GM19099 (cell line): ENCODE data around the gene TECTA.

Source experiments
- POLR2A ChIP-seq: IDR thresholded peaks from 3 replicates; pipeline ENCODE4 v1.6.1; 2011; ENCODE audit warnings: low read depth; ENCODE audit not compliant: insufficient read length; ENCODE audit errors: extremely low read depth

The TECTA gene

GRCh38 chr11:121179306-121179705, 78.3 kb downstream of the TECTA start:
- TF ChIP-seq POLR2A = no peak

GRCh38 chr11:121180183-121180582, 79.1 kb downstream of the TECTA start:
- TF ChIP-seq POLR2A = no peak

GRCh38 chr11:121188776-121189175, 87.7 kb downstream of the TECTA start:
- no peak for TF ChIP-seq POLR2A

- TF ChIP-seq POLR2A = no peak
Measured at GRCh38 chr11:121191818-121192217, 90.8 kb downstream of the TECTA start.

- TF ChIP-seq POLR2A = no peak
Measured at GRCh38 chr11:121194731-121195596, 93.9 kb downstream of the TECTA start.

GRCh38 chr11:121198491-121198890, 97.4 kb downstream of the TECTA start:
- TF ChIP-seq POLR2A = no peak

- TF ChIP-seq POLR2A = no peak
Measured at GRCh38 chr11:121199516-121199915, 98.5 kb downstream of the TECTA start.

GRCh38 chr11:121206810-121207209, 105.8 kb downstream of the TECTA start:
- TF ChIP-seq POLR2A = no peak

- TF ChIP-seq POLR2A = no peak
Measured at GRCh38 chr11:121207485-121208115, 106.6 kb downstream of the TECTA start.

- no peak for TF ChIP-seq POLR2A
Measured at GRCh38 chr11:121210445-121211080, 109.5 kb downstream of the TECTA start.

- no peak for TF ChIP-seq POLR2A
Measured at GRCh38 chr11:121211626-121212025, 110.6 kb downstream of the TECTA start.

GRCh38 chr11:121212536-121213361, 111.7 kb downstream of the TECTA start:
- no peak for TF ChIP-seq POLR2A

GRCh38 chr11:121213362-121213893, 112.4 kb downstream of the TECTA start:
- TF ChIP-seq POLR2A = no peak

GRCh38 chr11:121214861-121215260, 113.8 kb downstream of the TECTA start:
- no peak for TF ChIP-seq POLR2A

- no peak for TF ChIP-seq POLR2A
Measured at GRCh38 chr11:121221496-121222200, 120.6 kb downstream of the TECTA start.

GRCh38 chr11:121223161-121223560, 122.1 kb downstream of the TECTA start:
- TF ChIP-seq POLR2A = no peak
